HepG2 (cell line): Measurements from ENCODE around the gene CAVIN2. TPM values are rescaled to one million over a fixed set of nuclear protein-coding genes. Genes with fewer than 3 reads are reported as not detected.

Experiments
- ATF7 ChIP-seq, 2 experiments: fragments of 450-650 bp in 1 of 2; sonication (generic) in 1 of 2; formaldehyde crosslinking in 1 of 2; IDR thresholded peaks; 2 replicates each; pipeline versions ENCODE4 v1.4.0 to v1.6.1; 2016 to 2020; ENCODE audit warnings: antibody characterized with exemption in 1 of 2, mild to moderate bottlenecking in 1 of 2, missing genetic modification reagents in 1 of 2
- FOXM1 ChIP-seq: sonication (generic); formaldehyde crosslinking; IDR thresholded peaks from 2 replicates; pipeline ENCODE4 v1.5.0; 2020; ENCODE audit warnings: missing genetic modification reagents
- GFI1 ChIP-seq: sonication (generic); formaldehyde crosslinking; IDR thresholded peaks from 2 replicates; pipeline ENCODE4 v1.5.0; 2020; ENCODE audit warnings: missing genetic modification reagents, mild to moderate bottlenecking, borderline replicate concordance
- KLF13 ChIP-seq: sonication (generic); formaldehyde crosslinking; IDR thresholded peaks from 2 replicates; pipeline ENCODE4 v1.4.0; 2020; ENCODE audit warnings: mild to moderate bottlenecking, missing genetic modification reagents
- NCOA5 ChIP-seq: sonication (generic); formaldehyde crosslinking; IDR thresholded peaks from 2 replicates; pipeline ENCODE4 v1.4.0; 2020; ENCODE audit warnings: missing genetic modification reagents
- NR1H2 ChIP-seq: sonication (generic); formaldehyde crosslinking; IDR thresholded peaks from 2 replicates; pipeline ENCODE4 v1.8.1; 2022; ENCODE audit warnings: low read depth, missing genetic modification reagents, borderline replicate concordance
- PCBP1 ChIP-seq: fragments of 200-400 bp; formaldehyde crosslinking; IDR thresholded peaks from 2 replicates; pipeline ENCODE4 v1.6.1; 2017; ENCODE audit warnings: mild to moderate bottlenecking, low read depth, low read length, borderline replicate concordance
- RARA ChIP-seq: IDR thresholded peaks from 2 replicates; pipeline ENCODE4 v1.6.1; 2016; ENCODE audit warnings: missing genetic modification reagents, missing compliant biosample characterization
- SMAD1 ChIP-seq: sonication (generic); formaldehyde crosslinking; IDR thresholded peaks from 2 replicates; pipeline ENCODE4 v1.4.0; 2020; ENCODE audit warnings: missing genetic modification reagents, low read depth, mild to moderate bottlenecking, borderline replicate concordance
- SP2 ChIP-seq: sonication (generic); formaldehyde crosslinking; IDR thresholded peaks from 2 replicates; pipeline ENCODE4 v1.5.1; 2020; ENCODE audit warnings: mild to moderate bottlenecking, missing genetic modification reagents
- TGIF2 ChIP-seq: IDR thresholded peaks from 2 replicates; pipeline ENCODE4 v1.6.1; 2016; ENCODE audit warnings: control low read depth, missing compliant biosample characterization
- THYN1 ChIP-seq: sonication (generic); formaldehyde crosslinking; IDR thresholded peaks from 2 replicates; pipeline ENCODE4 v1.8.1; 2023; ENCODE audit warnings: low read depth, mild to moderate bottlenecking, moderate library complexity, missing genetic modification reagents, borderline replicate concordance
- TRAFD1 ChIP-seq: sonication (generic); formaldehyde crosslinking; IDR thresholded peaks from 2 replicates; pipeline ENCODE4 v1.5.1; 2020; ENCODE audit warnings: missing genetic modification reagents, mild to moderate bottlenecking, borderline replicate concordance
- XRCC5 ChIP-seq: fragments of 200-400 bp; formaldehyde crosslinking; optimal IDR thresholded peaks from 2 replicates; pipeline ENCODE3; 2017; ENCODE audit warnings: mild to moderate bottlenecking, low read length
- ZBTB37 ChIP-seq: sonication (generic); formaldehyde crosslinking; IDR thresholded peaks from 2 replicates; pipeline ENCODE4 v1.4.0; 2020; ENCODE audit warnings: mild to moderate bottlenecking, missing genetic modification reagents
- ZNF354B ChIP-seq: sonication (generic); formaldehyde crosslinking; IDR thresholded peaks from 2 replicates; pipeline ENCODE4 v1.8.0; 2022; ENCODE audit warnings: mild to moderate bottlenecking, missing genetic modification reagents
- ZNF431 ChIP-seq: sonication (generic); formaldehyde crosslinking; IDR thresholded peaks from 2 replicates; pipeline ENCODE4 v1.9.0; 2022; ENCODE audit warnings: missing genetic modification reagents, low read depth, mild to moderate bottlenecking, borderline replicate concordance
- ZNF557 ChIP-seq: sonication (generic); formaldehyde crosslinking; IDR thresholded peaks from 2 replicates; pipeline ENCODE4 v1.4.0; 2020; ENCODE audit warnings: missing genetic modification reagents
- ZNF724P ChIP-seq: sonication (generic); formaldehyde crosslinking; IDR thresholded peaks from 2 replicates; pipeline ENCODE4 v1.8.0; 2022; ENCODE audit warnings: missing genetic modification reagents, borderline replicate concordance
- polyA plus RNA-seq, 8 experiments: library from polyadenylated mRNA; depleted of rRNA in 3 of 8; stranded (reverse) in 7 of 8; unstranded in 1 of 8; fragments of >200 nt; fragmentation: Illumina TruSeq in 4 of 8; extraction: Trizol in 4 of 8; gene quantifications; 2 replicates each; pipeline versions ENCODE4 v1.2.1 to v1.2.3, GENCODE V29; 2011 to 2016; ENCODE audit warnings: low read depth in 4 of 8, missing spikeins in 1 of 8, mixed read lengths in 1 of 8; ENCODE audit not compliant: insufficient read depth in 1 of 8
- total RNA-seq, 5 experiments: library from RNA; depleted of rRNA; stranded (reverse); fragments of >200 nt; fragmentation: Illumina TruSeq; extraction: Trizol; gene quantifications; 2 replicates each; pipeline ENCODE4 v1.2.3, GENCODE V29; 2016; ENCODE audit warnings: low read depth in 1 of 5
- TF ChIP-seq, protein P1 (sequence below): sonication (generic); formaldehyde crosslinking; IDR thresholded peaks from 2 replicates; pipeline ENCODE4 v1.4.0; 2020; ENCODE audit warnings: mild to moderate bottlenecking, missing genetic modification reagents, borderline replicate concordance
- TF ChIP-seq, protein P2 (sequence below): sonication (generic); formaldehyde crosslinking; IDR thresholded peaks from 2 replicates; pipeline ENCODE4 v1.8.0; 2022; ENCODE audit warnings: mild to moderate bottlenecking, missing genetic modification reagents; ENCODE audit not compliant: insufficient replicate concordance

The CAVIN2 gene
- total and polyA plus RNA-seq, 2 of the 13 experiments (the other 11 are each of a cell fraction or from before 2014, with no cell fraction given): 7.6 to 38.8 TPM

DNA sequence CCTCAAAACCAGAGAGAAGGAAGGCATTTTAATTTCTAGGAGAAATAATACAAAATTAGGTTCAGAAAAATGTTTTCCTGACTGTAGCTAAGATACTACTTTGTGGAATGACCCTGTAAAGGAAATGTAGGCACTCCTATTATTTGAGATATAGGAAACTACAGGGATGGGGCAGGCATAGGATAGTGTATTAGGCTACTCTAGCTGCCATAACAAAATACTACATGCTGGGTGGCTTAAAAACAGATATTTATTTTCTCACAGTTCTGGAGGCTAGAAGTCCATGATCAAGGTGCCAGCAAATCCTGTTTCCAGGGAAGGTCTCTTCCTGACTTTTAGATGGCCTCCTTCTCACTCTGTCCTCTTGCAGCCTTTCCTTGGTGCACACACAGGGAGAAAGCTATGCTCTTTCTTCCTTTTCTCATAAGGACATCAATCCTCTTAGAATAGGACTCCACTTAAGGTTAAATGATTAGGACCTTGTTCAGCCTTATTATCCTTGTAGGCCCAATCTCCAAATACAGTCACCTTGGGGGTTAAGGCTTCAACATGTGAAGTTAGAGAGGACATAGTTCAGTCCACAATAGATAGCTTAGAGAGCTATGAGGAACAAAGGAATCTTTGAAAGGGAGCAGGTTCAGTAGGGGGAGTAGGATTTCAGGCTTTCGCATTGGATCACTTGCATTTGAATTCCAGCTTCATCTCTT is 14.0 kb upstream of the CAVIN2 start (continued):
- TF ChIP-seq GFI1 (CRISPR knock-in tag): no peak
- no peak for TF ChIP-seq ZNF431
- TF ChIP-seq ZNF557: no peak
- TF ChIP-seq SMAD1 (CRISPR knock-in tag): no peak
- peak; percentile 54; the same call in 1 of the 2 replicates for TF ChIP-seq RARA (CRISPR knock-in tag)
- TF ChIP-seq KLF13 (CRISPR knock-in tag): no peak
- no peak for TF ChIP-seq ZBTB37 (CRISPR knock-in tag)
- no peak for TF ChIP-seq SP2 (CRISPR knock-in tag)
- no peak for TF ChIP-seq THYN1 (CRISPR knock-in tag)
- peak; percentile 50 for TF ChIP-seq XRCC5
- no peak for TF ChIP-seq NCOA5 (CRISPR knock-in tag)
- no peak for TF ChIP-seq PCBP1
- no peak for TF ChIP-seq ATF7 (IDR thresholded peaks at IDR 0.05)
- TF ChIP-seq ATF7 (CRISPR knock-in tag; IDR thresholded peaks at IDR 0.05): no peak
- TF ChIP-seq FOXM1 (CRISPR knock-in tag): no peak
- TF ChIP-seq, protein P1, sequence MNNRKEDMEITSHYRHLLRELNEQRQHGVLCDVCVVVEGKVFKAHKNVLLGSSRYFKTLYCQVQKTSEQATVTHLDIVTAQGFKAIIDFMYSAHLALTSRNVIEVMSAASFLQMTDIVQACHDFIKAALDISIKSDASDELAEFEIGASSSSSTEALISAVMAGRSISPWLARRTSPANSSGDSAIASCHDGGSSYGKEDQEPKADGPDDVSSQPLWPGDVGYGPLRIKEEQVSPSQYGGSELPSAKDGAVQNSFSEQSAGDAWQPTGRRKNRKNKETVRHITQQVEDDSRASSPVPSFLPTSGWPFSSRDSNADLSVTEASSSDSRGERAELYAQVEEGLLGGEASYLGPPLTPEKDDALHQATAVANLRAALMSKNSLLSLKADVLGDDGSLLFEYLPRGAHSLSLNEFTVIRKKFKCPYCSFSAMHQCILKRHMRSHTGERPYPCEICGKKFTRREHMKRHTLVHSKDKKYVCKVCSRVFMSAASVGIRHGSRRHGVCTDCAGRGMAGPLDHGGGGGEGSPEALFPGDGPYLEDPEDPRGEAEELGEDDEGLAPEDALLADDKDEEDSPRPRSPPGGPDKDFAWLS (CRISPR knock-in tag): no peak; the same call in 1 of the 2 replicates
- peak; percentile 74; the same call in 1 of the 2 replicates for TF ChIP-seq TGIF2 (CRISPR knock-in tag)
- no peak for TF ChIP-seq NR1H2 (CRISPR knock-in tag)
- no peak for TF ChIP-seq TRAFD1 (CRISPR knock-in tag)
- TF ChIP-seq, protein P2, sequence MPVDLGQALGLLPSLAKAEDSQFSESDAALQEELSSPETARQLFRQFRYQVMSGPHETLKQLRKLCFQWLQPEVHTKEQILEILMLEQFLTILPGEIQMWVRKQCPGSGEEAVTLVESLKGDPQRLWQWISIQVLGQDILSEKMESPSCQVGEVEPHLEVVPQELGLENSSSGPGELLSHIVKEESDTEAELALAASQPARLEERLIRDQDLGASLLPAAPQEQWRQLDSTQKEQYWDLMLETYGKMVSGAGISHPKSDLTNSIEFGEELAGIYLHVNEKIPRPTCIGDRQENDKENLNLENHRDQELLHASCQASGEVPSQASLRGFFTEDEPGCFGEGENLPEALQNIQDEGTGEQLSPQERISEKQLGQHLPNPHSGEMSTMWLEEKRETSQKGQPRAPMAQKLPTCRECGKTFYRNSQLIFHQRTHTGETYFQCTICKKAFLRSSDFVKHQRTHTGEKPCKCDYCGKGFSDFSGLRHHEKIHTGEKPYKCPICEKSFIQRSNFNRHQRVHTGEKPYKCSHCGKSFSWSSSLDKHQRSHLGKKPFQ (CRISPR knock-in tag): no peak
- no peak for TF ChIP-seq ZNF724P (CRISPR knock-in tag)
- TF ChIP-seq ZNF354B (CRISPR knock-in tag): no peak
